Naive thymus-derived CD4-positive, alpha-beta T cell (primary cell): ENCODE data around the gene ACAN. TPM values are rescaled to one million over a fixed set of nuclear protein-coding genes. Genes with fewer than 3 reads are reported as not detected.
A peak's percentile ranks its signal among the peaks of the same experiment; 100 is the strongest.

Source experiments
- ATAC-seq: fragments of 150-1000 bp; cut with Tn5 transposase; 2 replicates; pipeline ENCODE4 v1.10.0; 2021; ENCODE audit warnings: mild to moderate bottlenecking, moderate library complexity
- CTCF ChIA-PET: fragments of 350-600 bp; sonication (Branson Sonifier 250); formaldehyde crosslinking; loops from one replicate; lab custom pipeline; 2021; ENCODE audit warnings: antibody characterized with exemption; lab: Charles Lee
- POLR2A ChIA-PET: fragments of 350-600 bp; sonication (Branson Sonifier 250); formaldehyde crosslinking; loops from one replicate; lab custom pipeline; 2021; ENCODE audit warnings: antibody characterized with exemption, inconsistent platforms; lab: Charles Lee
- DNase-seq, 9 donors: peaks; one replicate each; pipeline versions ENCODE4 v3.0.0 to v3.0.0-alpha.2; 2020 to 2022; ENCODE audit warnings: mixed read lengths in 1 of 9
- H3K27ac ChIP-seq: one replicate; pipeline ENCODE4 v1.7.0; 2013; ENCODE audit warnings: mild to moderate bottlenecking, low read depth, low read length, moderate library complexity
- H3K27me3 ChIP-seq, 2 donors: one replicate each; pipeline ENCODE4 v1.7.0; 2013; ENCODE audit warnings: low read length in 2 of 2, mild to moderate bottlenecking in 2 of 2, moderate library complexity in 2 of 2; ENCODE audit not compliant: control insufficient read depth in 2 of 2, insufficient read depth in 2 of 2
- H3K36me3 ChIP-seq, 3 experiments: 1 replicate in 2 of 3; 2 replicates in 1 of 3; pipeline ENCODE4 v1.7.0; 2013; ENCODE audit warnings: low read length in 3 of 3, mild to moderate bottlenecking in 3 of 3, moderate library complexity in 1 of 3; ENCODE audit not compliant: insufficient read depth in 3 of 3, control insufficient read depth in 2 of 3
- H3K4me1 ChIP-seq, 2 donors: one replicate each; pipeline ENCODE4 v1.7.0; 2013; ENCODE audit warnings: low read length in 2 of 2, mild to moderate bottlenecking in 2 of 2, moderate library complexity in 1 of 2; ENCODE audit not compliant: control insufficient read depth in 2 of 2, insufficient read depth in 2 of 2
- H3K4me3 ChIP-seq: 2 replicates; pipeline ENCODE4 v1.7.0; 2013; ENCODE audit warnings: mild to moderate bottlenecking, low read length
- H3K9me3 ChIP-seq, 3 experiments: 1 replicate in 2 of 3; 2 replicates in 1 of 3; pipeline ENCODE4 v1.7.0; 2013; ENCODE audit warnings: low read length in 3 of 3; ENCODE audit not compliant: control insufficient read depth in 2 of 3
- H3K27ac Mint-ChIP-seq, 9 donors: one replicate each; pipeline ENCODE4 v1.8.0; 2020 to 2022; ENCODE audit warnings: mixed read lengths in 9 of 9, mild to moderate bottlenecking in 8 of 9, moderate library complexity in 5 of 9, inconsistent platforms in 2 of 9
- H3K27me3 Mint-ChIP-seq, 5 donors: one replicate each; pipeline ENCODE4 v1.8.0; 2021 to 2022; ENCODE audit warnings: mixed read lengths in 5 of 5, mild to moderate bottlenecking in 1 of 5
- H3K36me3 Mint-ChIP-seq, 5 donors: one replicate each; pipeline ENCODE4 v1.8.0; 2020 to 2022; ENCODE audit warnings: mixed read lengths in 5 of 5, mild to moderate bottlenecking in 3 of 5, inconsistent platforms in 1 of 5
- H3K4me1 Mint-ChIP-seq, 7 donors: one replicate each; pipeline ENCODE4 v1.8.0; 2020 to 2022; ENCODE audit warnings: mixed read lengths in 7 of 7, mild to moderate bottlenecking in 3 of 7, inconsistent platforms in 1 of 7
- H3K4me3 Mint-ChIP-seq, 10 donors: one replicate each; pipeline ENCODE4 v1.8.0; 2020 to 2022; ENCODE audit warnings: mild to moderate bottlenecking in 10 of 10, mixed read lengths in 10 of 10, moderate library complexity in 6 of 10, inconsistent platforms in 2 of 10
- H3K9me3 Mint-ChIP-seq, 11 donors: one replicate each; pipeline ENCODE4 v1.8.0; 2020 to 2022; ENCODE audit warnings: mixed read lengths in 11 of 11, mild to moderate bottlenecking in 4 of 11, inconsistent platforms in 1 of 11, moderate library complexity in 1 of 11
- intact Hi-C, 2 donors: fragments of 100-400 bp; cut with micrococcal nuclease; formaldehyde crosslinking; loops; one replicate each; pipeline ENCODE4 v1.15.1; 2023
- polyA plus RNA-seq, 2 donors: library from polyadenylated mRNA; unstranded; fragments of 300-500 nt; fragmentation: Illumina TruSeq; gene quantifications; one replicate each; pipeline ENCODE4 v1.2.3, GENCODE V29; 2021
- total RNA-seq, 6 experiments: library from RNA in 5 of 6; stranded (reverse) in 5 of 6; gene quantifications; 1 replicate in 5 of 6; 2 replicates in 1 of 6; pipeline ENCODE4 v1.2.3 and lab custom pipeline; 2021 to 2026

ACAN gene
- total and polyA plus RNA-seq, 7 experiments from 2014 or later = 0.04 TPM; not detected in 6

- no peaks in the 10 kb centered on the region for H3K9me3 ChIP-seq
- Mint-ChIP-seq H3K9me3 (no peaks in the 10 kb centered on the region), H3K27me3 (no peaks in the 10 kb centered on the region), H3K4me3 (no peak overlapping the region), H3K27ac (peak overlapping the region; percentile 80 to 98 (median 94)), H3K36me3 (peaks cover 0 to 23% (median 3%) of the 10 kb centered on the region in 5 donors), H3K4me1 (peaks cover 23 to 70% (median 56%) of the 10 kb centered on the region in 7 donors)
- H3K36me3 ChIP-seq = peaks cover 0 to 3% (median 0%) of the 10 kb centered on the region in 3 experiments
- peaks cover 19 to 37% of the 10 kb centered on the region in 2 donors for H3K4me1 ChIP-seq
- H3K4me3 ChIP-seq = no peak overlapping the region
- DNase-seq (no peak), ATAC-seq (no peak)
- intact Hi-C loops = loop anchor here (2.0 kb wide), 4 partner anchors 183 to 439 kb away; partner anchors contain the start of genes ABHD2 (in 1 of the 2), DET1 (in 1 of the 2), MRPL46 (in 1 of the 2) and MRPS11 (in 1 of the 2)
- ChIA-PET POLR2A (interaction anchor here (0.6 to 3.7 kb wide), 6 partner anchors 10 to 447 kb away, joined by 4 to 41 read pairs (median 8); partner anchors contain the start of gene HAPLN3), CTCF (interaction anchor here (0.7 to 5.7 kb wide), 23 partner anchors 12 to 281 kb away, joined by 3 to 99 read pairs (median 4); partner anchors contain the start of gene HAPLN3)
- no peaks in the 10 kb centered on the region for H3K27me3 ChIP-seq
- H3K27ac ChIP-seq = peak overlapping the region; percentile 68
These were observed 102.3 kb downstream of the ACAN start for GRCh38 chr15:88905576-88905975.

- Mint-ChIP-seq H3K4me3 (no peak overlapping the region), H3K27ac (peak overlapping the region; percentile 4 to 98 (median 94)), H3K27me3 (no peaks in the 10 kb centered on the region), H3K4me1 (peaks cover 26 to 72% (median 56%) of the 10 kb centered on the region in 7 donors), H3K9me3 (no peaks in the 10 kb centered on the region), H3K36me3 (peaks cover 0 to 18% (median under 1%) of the 10 kb centered on the region in 5 donors)
- Histone ChIP-seq H3K4me1 (peaks cover 19 to 37% of the 10 kb centered on the region in 2 donors), H3K27ac (peak overlapping the region; percentile 68), H3K27me3 (no peaks in the 10 kb centered on the region), H3K9me3 (no peaks in the 10 kb centered on the region), H3K4me3 (no peak overlapping the region), H3K36me3 (peaks cover 0 to 3% (median 0%) of the 10 kb centered on the region in 3 experiments)
- DNase-seq (no peak), ATAC-seq (no peak)
- POLR2A ChIA-PET = interaction anchor here (0.9 to 2.0 kb wide), 2 partner anchors 9 kb away, joined by 3 to 8 read pairs; no protein-coding TSS in a partner anchor
- CTCF ChIA-PET = interaction anchor here (1.4 to 5.7 kb wide), 4 partner anchors 12 to 224 kb away, joined by 3 to 99 read pairs (median 36); partner anchors contain the start of gene HAPLN3
- intact Hi-C loops = no loop called here
These were observed 102.9 kb downstream of the ACAN start for GRCh38 chr15:88906130-88906529.

DNA sequence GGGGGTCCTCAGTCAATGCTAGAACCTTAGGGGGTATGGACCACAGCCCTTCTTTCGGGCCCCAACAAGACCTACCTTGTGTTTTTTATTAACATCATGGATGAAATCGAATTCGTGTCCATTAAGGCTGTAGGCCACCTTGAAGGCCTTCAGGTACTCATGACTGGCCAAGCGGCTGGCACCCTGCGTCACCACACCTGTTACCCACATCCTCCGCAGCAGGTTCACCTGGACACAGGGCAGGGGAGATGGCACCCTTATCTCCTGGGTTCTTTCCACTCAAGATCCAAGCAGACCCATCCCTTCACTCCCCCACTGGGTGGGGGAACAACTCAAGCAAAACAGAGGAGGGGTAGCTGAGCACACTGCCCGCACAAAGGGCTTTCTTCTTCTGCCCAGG, 103.3 kb downstream of the ACAN start:
- DNase-seq (no peak), ATAC-seq (no peak)
- ChIA-PET CTCF (interaction anchor here (2.4 to 5.7 kb wide), 2 partner anchors 13 to 112 kb away, joined by 37 to 99 read pairs; partner anchors contain the start of gene HAPLN3), POLR2A (interaction anchor here (0.9 kb wide), 1 partner anchor 9 kb away, joined by 3 read pairs; no protein-coding TSS in a partner anchor)
- Histone ChIP-seq H3K9me3 (no peaks in the 10 kb centered on the region), H3K27me3 (no peaks in the 10 kb centered on the region), H3K4me1 (peaks cover 19 to 37% of the 10 kb centered on the region in 2 donors), H3K36me3 (peaks cover 0 to 3% (median 0%) of the 10 kb centered on the region in 3 experiments), H3K27ac (no peak overlapping the region), H3K4me3 (no peak overlapping the region)
- H3K27me3 Mint-ChIP-seq = no peaks in the 10 kb centered on the region
- peaks cover 0 to 17% (median 0%) of the 10 kb centered on the region in 5 donors for H3K36me3 Mint-ChIP-seq
- intact Hi-C loops = no loop called here
- no peak overlapping the region for H3K4me3 Mint-ChIP-seq
- H3K27ac Mint-ChIP-seq = peak overlapping the region in 6 of 9 donors; percentile 80 to 98 (median 94)
- H3K9me3 Mint-ChIP-seq = no peaks in the 10 kb centered on the region
- H3K4me1 Mint-ChIP-seq = peaks cover 26 to 73% (median 55%) of the 10 kb centered on the region in 7 donors

GRCh38 chr15:88907111-88907510, 103.9 kb downstream of the ACAN start:
- no peak overlapping the region for H3K4me3 ChIP-seq
- peaks cover 19 to 36% of the 10 kb centered on the region in 2 donors for H3K4me1 ChIP-seq
- Mint-ChIP-seq H3K4me1 (peaks cover 26 to 73% (median 56%) of the 10 kb centered on the region in 7 donors), H3K27ac (peak overlapping the region in 7 of 9 donors; percentile 55 to 94 (median 85)), H3K36me3 (peaks cover 0 to 13% (median 0%) of the 10 kb centered on the region in 5 donors), H3K4me3 (no peak overlapping the region), H3K9me3 (no peaks in the 10 kb centered on the region), H3K27me3 (peaks cover 0 to 3% (median 0%) of the 10 kb centered on the region in 5 donors)
- H3K36me3 ChIP-seq = peaks cover 0 to 3% (median 0%) of the 10 kb centered on the region in 3 experiments
- H3K9me3 ChIP-seq = no peaks in the 10 kb centered on the region
- no peak for DNase-seq
- H3K27ac ChIP-seq = no peak overlapping the region
- ChIA-PET POLR2A (interaction anchor here (0.9 kb wide), 1 partner anchor 8 kb away, joined by 3 read pairs; no protein-coding TSS in a partner anchor), CTCF (interaction anchor here (1.3 kb wide), 1 partner anchor 97 kb away, joined by 3 read pairs; no protein-coding TSS in a partner anchor)
- intact Hi-C loops = no loop called here
- no peaks in the 10 kb centered on the region for H3K27me3 ChIP-seq
- ATAC-seq = no peak

DNA sequence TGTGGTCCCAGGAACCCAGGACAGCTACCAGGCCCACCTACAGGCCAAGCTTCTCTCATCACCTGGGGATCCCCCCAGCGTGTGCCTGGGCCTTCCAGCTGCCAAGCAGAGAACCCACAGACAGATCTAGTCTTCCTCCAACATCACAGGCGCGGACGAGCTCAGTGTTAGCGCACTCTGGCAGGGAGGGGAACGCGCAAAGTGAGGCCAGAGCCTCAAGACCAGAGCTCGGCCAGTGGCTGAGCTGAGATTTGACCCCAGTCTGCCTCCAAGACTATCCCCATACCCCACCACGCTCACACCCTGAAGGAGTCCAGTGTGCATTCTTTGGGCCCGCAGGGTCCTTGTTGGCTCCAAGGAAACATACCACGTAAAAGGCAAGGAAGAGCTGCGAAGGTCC, 104.9 kb downstream of the ACAN start:
- CTCF ChIA-PET = interaction anchor here (0.9 to 1.3 kb wide), 2 partner anchors 96 to 180 kb away, joined by 3 read pairs; partner anchors contain the start of gene ABHD2
- Histone ChIP-seq H3K4me1 (peaks cover 17 to 33% of the 10 kb centered on the region in 2 donors), H3K9me3 (no peaks in the 10 kb centered on the region)

More for the DNA sequence above, 104.9 kb downstream of the ACAN start:
- Mint-ChIP-seq H3K27me3 (peaks cover 0 to 4% (median 0%) of the 10 kb centered on the region in 5 donors), H3K27ac (peak overlapping the region in 7 of 9 donors; percentile 48 to 94 (median 83)), H3K9me3 (no peaks in the 10 kb centered on the region), H3K4me1 (peaks cover 24 to 65% (median 52%) of the 10 kb centered on the region in 7 donors), H3K4me3 (no peak overlapping the region), H3K36me3 (peaks cover 0 to 12% (median 0%) of the 10 kb centered on the region in 5 donors)
- no peak for ATAC-seq
- DNase-seq = no peak
- Histone ChIP-seq H3K27me3 (no peaks in the 10 kb centered on the region), H3K36me3 (peaks cover 0 to 3% (median 0%) of the 10 kb centered on the region in 3 experiments), H3K27ac (no peak overlapping the region), H3K4me3 (no peak overlapping the region)
- POLR2A ChIA-PET = interaction anchor here (1.1 kb wide), 1 partner anchor 182 kb away, joined by 4 read pairs; no protein-coding TSS in a partner anchor
- intact Hi-C loops = no loop called here
